ENCODE results near the gene TPRN. TPM values are rescaled to one million over a fixed set of nuclear protein-coding genes. Genes with fewer than 3 reads are reported as not detected.
A peak's percentile ranks its signal among the peaks of the same experiment; 100 is the strongest.

The TPRN gene
- total RNA-seq, 2 experiments from 2014 or later = 8.9 TPM

GRCh38 chr9:137227054-137227852, 26.7 kb upstream of the TPRN start, which contains the start of gene RNF224:
Gene RNF224, plus strand, starts transcription at chr9:137227502. Its CDS starts 834 bp downstream, at chr9:137228336.
- Mint-ChIP-seq H3K4me3 (no peak within 1 kb of the TSS), H3K27me3 (peaks cover 2% of the 10 kb centered on the region), H3K36me3 (ENCODE audit: low read depth) (no peaks in the 10 kb centered on the region), H3K9me3 (no peaks in the 10 kb centered on the region), H3K4me1 (peaks cover 19% of the 10 kb centered on the region), H3K27ac (peak within 1 kb of the TSS; percentile 25)
- DNase-seq = peak; percentile 86
- CTCF ChIA-PET = interaction anchor here (0.6 to 6.0 kb wide), 18 partner anchors 11 to 210 kb away, joined by 3 to 65 read pairs (median 4); partner anchors contain the start of genes TPRN and TUBB4B
- POLR2A ChIA-PET = no interaction called here

DNA sequence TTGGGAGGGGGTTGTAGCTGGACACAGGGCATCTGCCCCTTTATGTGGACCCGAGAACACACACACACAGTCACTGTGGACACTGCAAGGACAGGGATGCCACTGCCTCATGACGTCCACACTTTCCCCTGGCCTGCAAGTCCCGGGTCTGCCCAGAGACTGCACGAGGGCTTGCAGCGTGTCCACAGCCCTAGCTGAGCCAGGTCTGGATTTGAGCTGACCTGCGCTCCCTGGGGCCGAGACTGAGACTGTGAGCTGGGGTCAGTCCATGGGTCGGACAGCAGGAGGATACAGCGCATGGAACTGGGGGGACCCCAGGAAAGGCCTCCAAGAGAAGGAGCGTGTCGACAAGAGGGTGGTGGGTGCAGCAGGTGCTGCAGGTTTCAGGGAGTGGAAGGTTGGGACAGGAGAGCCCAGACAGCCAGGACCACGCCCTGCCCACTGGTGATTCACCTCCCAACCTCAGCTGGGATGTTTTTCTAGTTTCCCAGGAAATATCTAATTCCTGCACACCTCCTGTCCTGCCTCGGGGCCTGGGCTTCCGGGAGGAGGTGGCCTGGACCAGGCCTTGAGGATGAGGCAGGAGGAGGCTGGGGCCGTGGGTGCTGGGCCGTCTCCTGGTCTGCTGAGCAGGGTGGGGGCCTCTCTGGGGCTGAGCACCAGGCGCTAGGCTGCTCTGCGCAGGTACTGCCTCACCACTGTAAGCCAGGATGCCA, 26.0 kb upstream of the TPRN start:
- Mint-ChIP-seq H3K27ac (peak overlapping the region; percentile 25), H3K9me3 (no peaks in the 10 kb centered on the region), H3K36me3 (ENCODE audit: low read depth) (no peaks in the 10 kb centered on the region), H3K27me3 (peaks cover 2% of the 10 kb centered on the region), H3K4me1 (peaks cover 19% of the 10 kb centered on the region), H3K4me3 (no peak overlapping the region)
- no peak for DNase-seq
- ChIA-PET CTCF (interaction anchor here (0.7 to 6.0 kb wide), 11 partner anchors 12 to 191 kb away, joined by 3 to 65 read pairs (median 4); partner anchors contain the start of genes TPRN and TUBB4B), POLR2A (no interaction called here)

DNA sequence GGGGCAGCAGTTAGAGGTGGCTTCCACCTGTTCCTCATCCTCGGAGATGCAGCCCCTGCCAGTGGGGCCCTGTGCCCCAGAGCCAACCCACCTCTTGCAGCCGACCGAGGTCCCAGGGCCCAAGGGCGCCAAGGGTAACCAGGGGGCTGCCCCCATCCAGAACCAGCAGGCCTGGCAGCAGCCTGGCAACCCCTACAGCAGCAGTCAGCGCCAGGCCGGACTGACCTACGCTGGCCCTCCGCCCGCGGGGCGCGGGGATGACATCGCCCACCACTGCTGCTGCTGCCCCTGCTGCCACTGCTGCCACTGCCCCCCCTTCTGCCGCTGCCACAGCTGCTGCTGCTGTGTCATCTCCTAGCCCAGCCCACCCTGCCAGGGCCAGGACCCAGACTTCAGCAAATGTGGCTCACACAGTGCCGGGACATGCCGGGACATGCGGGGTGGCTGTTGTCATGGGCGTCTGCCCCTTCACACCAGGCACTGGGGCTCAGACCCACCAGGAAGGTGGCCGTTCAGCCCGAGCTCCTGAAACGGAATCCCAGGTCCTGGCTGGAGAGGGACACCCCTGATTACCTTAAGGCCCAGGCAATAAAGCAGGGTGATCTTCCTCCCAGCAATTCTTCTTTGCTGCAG, 25.3 kb upstream of the TPRN start:
- no peaks in the 10 kb centered on the region for H3K9me3 Mint-ChIP-seq

GRCh38 chr9:137224830-137225694, 24.5 kb upstream of the TPRN start, which contains the start of gene CYSRT1:
Gene CYSRT1, plus strand, starts transcription at chr9:137225174. Its CDS starts 448 bp downstream, at chr9:137225622.
- CTCF ChIA-PET = interaction anchor here (0.9 to 6.0 kb wide), 4 partner anchors 13 to 129 kb away, joined by 3 to 65 read pairs (median 6); partner anchors contain the start of gene TUBB4B
- peak within 1 kb of the TSS; percentile 84 for H3K27ac Mint-ChIP-seq
- POLR2A ChIA-PET = no interaction called here

More for the DNA sequence above, 25.3 kb upstream of the TPRN start:
- peak overlapping the region; percentile 36 for H3K27ac Mint-ChIP-seq
- H3K4me1 Mint-ChIP-seq = peaks cover 20% of the 10 kb centered on the region
- no peaks in the 10 kb centered on the region for H3K36me3 Mint-ChIP-seq (ENCODE audit: low read depth)
- CTCF ChIA-PET = interaction anchor here (1.0 to 6.0 kb wide), 3 partner anchors 12 to 179 kb away, joined by 3 to 65 read pairs (median 3); partner anchors contain the start of gene TUBB4B
- no peak for DNase-seq
- peaks cover 2% of the 10 kb centered on the region for H3K27me3 Mint-ChIP-seq
- POLR2A ChIA-PET = no interaction called here
- H3K4me3 Mint-ChIP-seq = no peak overlapping the region

DNA sequence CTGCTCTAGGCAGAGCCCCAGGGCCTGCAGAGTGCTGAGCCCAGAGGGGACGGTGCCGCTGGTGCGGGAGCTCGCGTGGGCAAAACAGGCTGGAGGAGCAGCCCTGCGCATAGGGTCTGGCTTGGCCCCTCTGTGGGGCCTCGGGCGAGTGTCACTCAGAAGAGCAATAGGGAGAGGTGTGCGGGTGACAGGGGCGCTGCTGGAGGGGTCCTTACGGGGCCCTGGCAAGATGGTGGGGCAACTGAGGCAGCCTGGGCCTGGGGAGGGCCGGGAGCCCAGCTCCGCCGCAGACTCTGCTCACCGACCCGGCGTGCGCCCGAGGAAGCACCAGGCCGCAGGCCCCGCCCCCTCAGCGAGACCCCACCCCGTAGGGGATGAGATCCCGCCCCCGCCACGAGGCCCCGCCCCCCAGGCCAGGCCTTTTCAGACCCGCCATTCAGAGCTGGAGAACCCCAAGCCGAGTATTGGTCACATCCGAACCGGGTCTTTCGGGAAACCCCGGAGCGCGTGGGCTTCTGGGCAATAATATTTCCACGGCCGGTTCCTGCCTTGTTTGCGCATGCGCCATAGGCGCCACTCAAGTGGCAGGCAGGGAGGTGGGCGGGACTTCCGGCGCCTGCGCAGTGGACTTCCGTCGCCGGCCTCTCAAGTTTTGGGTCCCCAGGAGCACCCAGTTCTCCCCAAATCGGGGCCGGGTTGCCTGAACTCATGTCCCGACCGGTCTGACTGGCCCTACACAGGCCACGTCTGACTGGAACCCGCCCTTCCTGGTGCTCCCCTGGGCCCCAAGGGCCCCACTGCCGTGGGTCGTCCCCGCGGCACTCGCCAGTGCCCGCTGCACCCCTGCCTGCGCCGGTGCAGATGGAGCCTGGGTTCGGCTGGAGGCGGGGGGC, 22.8 kb upstream of the TPRN start:
- DNase-seq = peak; percentile 99
- Mint-ChIP-seq H3K36me3 (ENCODE audit: low read depth) (no peaks in the 10 kb centered on the region), H3K4me1 (peaks cover 21% of the 10 kb centered on the region), H3K4me3 (peak overlapping the region; percentile 73), H3K27me3 (peaks cover 2% of the 10 kb centered on the region), H3K27ac (peak overlapping the region; percentile 84), H3K9me3 (no peaks in the 10 kb centered on the region)
- CTCF ChIA-PET = interaction anchor here (0.5 to 6.0 kb wide), 10 partner anchors 15 to 1127 kb away, joined by 3 to 65 read pairs (median 4); partner anchors contain the start of gene TUBB4B
- POLR2A ChIA-PET = interaction anchor here (1.0 to 1.2 kb wide), 3 partner anchors 17 to 128 kb away, joined by 3 read pairs; partner anchors contain the start of genes TPRN and TUBB4B

More at GRCh38 chr9:137224830-137225694, 24.5 kb upstream of the TPRN start, which contains the start of gene CYSRT1:
- peak; percentile 36 for DNase-seq
- peak within 1 kb of the TSS; percentile 73 for H3K4me3 Mint-ChIP-seq
- H3K36me3 Mint-ChIP-seq (ENCODE audit: low read depth) = no peaks in the 10 kb centered on the region
- peaks cover 2% of the 10 kb centered on the region for H3K27me3 Mint-ChIP-seq
- H3K4me1 Mint-ChIP-seq = peaks cover 21% of the 10 kb centered on the region
- H3K9me3 Mint-ChIP-seq = no peaks in the 10 kb centered on the region

GRCh38 chr9:137222190-137223077, 21.9 kb upstream of the TPRN start, which contains the start of gene RNF208:
Gene RNF208, minus strand, starts transcription at chr9:137222240. Its CDS starts 1,028 bp downstream, at chr9:137221212.
- ChIA-PET POLR2A (interaction anchor here (1.0 to 1.2 kb wide), 3 partner anchors 18 to 127 kb away, joined by 3 read pairs; partner anchors contain the start of genes TPRN and TUBB4B), CTCF (interaction anchor here (0.5 to 6.0 kb wide), 9 partner anchors 16 to 187 kb away, joined by 3 to 65 read pairs (median 3); partner anchors contain the start of gene TUBB4B)
- H3K27me3 Mint-ChIP-seq = no peaks in the 10 kb centered on the region
- H3K27ac Mint-ChIP-seq = peak within 1 kb of the TSS; percentile 84
- no peak for DNase-seq
- H3K4me3 Mint-ChIP-seq = peak within 1 kb of the TSS; percentile 73
- H3K36me3 Mint-ChIP-seq (ENCODE audit: low read depth) = no peaks in the 10 kb centered on the region
- peaks cover 18% of the 10 kb centered on the region for H3K4me1 Mint-ChIP-seq
- H3K9me3 Mint-ChIP-seq = no peaks in the 10 kb centered on the region

DNA sequence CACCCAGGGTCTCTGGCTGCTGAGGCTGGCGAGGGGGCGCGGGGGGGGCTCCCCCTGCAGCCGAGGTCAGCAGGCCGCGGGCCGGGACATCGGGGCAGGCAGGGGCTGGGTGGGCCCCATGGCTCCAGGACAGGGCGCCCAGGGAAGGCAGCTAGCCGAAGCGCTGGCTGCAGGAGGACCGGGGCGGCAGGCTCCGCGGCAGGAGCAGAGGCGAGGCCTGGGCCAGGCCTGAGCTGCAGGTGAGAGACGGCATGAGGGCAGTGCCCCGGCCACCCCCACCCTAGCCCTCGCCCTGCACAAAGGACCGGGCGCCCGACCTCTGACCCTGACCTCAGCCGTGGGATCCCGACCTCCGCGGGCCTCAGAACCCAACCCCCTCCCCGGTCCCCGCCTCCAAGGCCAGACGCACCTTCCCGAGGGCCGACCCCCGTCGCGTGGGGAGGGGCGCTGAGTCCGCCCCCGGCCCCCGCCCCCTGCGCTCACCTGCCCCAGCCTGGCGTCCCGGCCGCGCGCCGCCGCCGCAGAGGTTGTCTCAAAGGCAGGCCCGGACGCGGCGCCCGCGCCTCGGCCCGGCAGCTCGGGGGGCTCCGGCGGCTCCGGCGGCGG, 21.1 kb upstream of the TPRN start:
- POLR2A ChIA-PET = interaction anchor here (0.5 kb wide), 1 partner anchor 198 kb away, joined by 9 read pairs; no protein-coding TSS in a partner anchor
- no peak for DNase-seq
- CTCF ChIA-PET = interaction anchor here (1.1 to 1.6 kb wide), 2 partner anchors 51 to 186 kb away, joined by 3 read pairs; no protein-coding TSS in a partner anchor
- H3K27ac Mint-ChIP-seq = no peak overlapping the region
- no peaks in the 10 kb centered on the region for H3K9me3 Mint-ChIP-seq
- H3K36me3 Mint-ChIP-seq (ENCODE audit: low read depth) = peaks cover 2% of the 10 kb centered on the region
- H3K4me1 Mint-ChIP-seq = peaks cover 18% of the 10 kb centered on the region
- H3K27me3 Mint-ChIP-seq = no peaks in the 10 kb centered on the region
- H3K4me3 Mint-ChIP-seq = no peak overlapping the region

DNA sequence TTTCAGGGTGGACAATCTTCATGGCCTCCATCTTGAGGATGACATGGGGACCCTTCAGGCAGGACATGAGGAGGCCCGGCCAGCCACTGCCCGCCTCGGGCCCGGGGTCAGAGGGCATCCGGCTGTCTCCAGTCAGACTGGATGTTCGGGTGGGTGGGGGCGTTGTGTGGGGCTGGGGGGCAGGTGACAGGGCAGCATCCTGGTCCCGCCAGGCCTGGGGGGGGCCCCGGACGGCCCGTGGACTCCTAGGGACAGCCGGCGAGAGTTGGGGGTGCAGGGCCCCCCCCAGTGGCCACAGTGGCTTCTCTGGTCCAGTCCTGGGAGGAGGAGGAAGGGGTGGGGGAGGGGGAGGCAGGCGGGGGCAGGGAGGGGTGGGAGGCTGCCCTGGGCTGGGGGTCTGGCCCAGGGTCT, 20.6 kb upstream of the TPRN start:
- POLR2A ChIA-PET = interaction anchor here (0.5 kb wide), 1 partner anchor 197 kb away, joined by 9 read pairs; no protein-coding TSS in a partner anchor
- peaks cover 2% of the 10 kb centered on the region for H3K36me3 Mint-ChIP-seq (ENCODE audit: low read depth)
- CTCF ChIA-PET = interaction anchor here (1.4 to 1.6 kb wide), 2 partner anchors 16 to 50 kb away, joined by 3 read pairs; no protein-coding TSS in a partner anchor
- H3K9me3 Mint-ChIP-seq = no peaks in the 10 kb centered on the region
- H3K4me1 Mint-ChIP-seq = peaks cover 18% of the 10 kb centered on the region
- no peak for DNase-seq
- H3K27me3 Mint-ChIP-seq = no peaks in the 10 kb centered on the region
- no peak overlapping the region for H3K27ac Mint-ChIP-seq
- peak overlapping the region; percentile 54 for H3K4me3 Mint-ChIP-seq

DNA sequence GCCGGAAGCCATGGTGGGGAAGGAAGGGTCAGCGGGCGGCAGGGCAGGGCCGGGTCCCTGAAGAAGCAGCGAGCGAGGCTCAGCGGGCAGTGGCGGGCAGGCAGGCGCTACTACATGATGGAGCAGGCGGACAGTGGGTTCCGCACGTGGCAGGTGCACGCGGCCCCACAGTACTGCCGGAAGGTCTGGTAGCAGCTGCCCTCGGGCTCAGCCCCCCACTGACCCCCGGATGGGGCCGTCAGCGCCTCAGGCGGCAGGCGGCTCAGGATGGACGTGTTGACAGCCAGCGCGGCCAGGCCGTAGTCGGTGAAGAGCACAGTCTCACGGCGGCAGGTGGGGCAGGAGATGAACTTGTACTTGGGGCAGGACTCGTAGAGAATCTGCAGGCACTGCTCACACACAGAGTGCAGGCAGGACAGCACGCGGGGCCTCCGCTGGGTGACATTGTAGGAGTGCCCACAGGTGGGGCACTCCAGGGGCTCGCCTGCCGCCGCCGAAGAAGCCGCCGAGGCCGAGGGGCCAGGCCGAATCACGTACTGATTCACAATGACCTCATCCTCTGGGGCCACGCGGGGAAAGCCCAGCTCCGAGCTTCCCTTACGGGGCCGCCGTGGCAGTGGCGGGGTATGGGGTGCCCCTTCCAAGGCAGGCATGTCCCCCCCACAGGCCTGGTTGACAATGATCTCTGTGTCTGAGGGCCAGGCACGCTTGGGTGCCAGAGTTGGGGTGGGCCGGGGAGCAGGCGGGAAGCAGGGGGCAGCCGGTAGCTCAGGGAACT, 20.0 kb upstream of the TPRN start:
- POLR2A ChIA-PET = no interaction called here

More for the DNA sequence above, 20.0 kb upstream of the TPRN start:
- peak overlapping the region; percentile 54 for H3K4me3 Mint-ChIP-seq
- DNase-seq = no peak
- CTCF ChIA-PET = interaction anchor here (0.9 to 1.6 kb wide), 3 partner anchors 16 to 50 kb away, joined by 3 read pairs; no protein-coding TSS in a partner anchor
- H3K4me1 Mint-ChIP-seq = peaks cover 18% of the 10 kb centered on the region
- no peak overlapping the region for H3K27ac Mint-ChIP-seq
- no peaks in the 10 kb centered on the region for H3K9me3 Mint-ChIP-seq
- H3K36me3 Mint-ChIP-seq (ENCODE audit: low read depth) = peaks cover 2% of the 10 kb centered on the region
- H3K27me3 Mint-ChIP-seq = no peaks in the 10 kb centered on the region
